ENCODE measurements around the gene PLEKHM3.
A peak's percentile ranks its signal among the peaks of the same experiment; 100 is the strongest.

GRCh38 chr2:208040199-208041171 is 15.2 kb upstream of the PLEKHM3 start:
- TF ChIP-seq CTCF (IDR thresholded peaks at IDR 0.05 in 4 of 5, conservative IDR thresholded peaks at IDR 0.05 in 1 of 5) (peak; percentile 34 to 73 (median 63)), POLR2A (IDR thresholded peaks at IDR 0.05) (no peak)

Data from gastrocnemius medialis (tissue), 4 donors.